HepG2 (cell line): Measurements from ENCODE around the gene CCDC158. TPM values are rescaled to one million over a fixed set of nuclear protein-coding genes. Genes with fewer than 3 reads are reported as not detected.

Source experiments
- EP300 ChIP-seq, 3 experiments: sonication (generic) in 1 of 3; formaldehyde crosslinking in 1 of 3; IDR thresholded peaks; 2 replicates each; pipeline versions ENCODE4 v1.5.1 to v1.6.1; 2011 to 2020; ENCODE audit warnings: low read depth in 2 of 3, low read length in 2 of 3, borderline replicate concordance in 1 of 3, improper control_type of control experiment in 1 of 3, mild to moderate bottlenecking in 1 of 3, missing genetic modification reagents in 1 of 3, moderate library complexity in 1 of 3
- FOXP1 ChIP-seq, 2 experiments: fragments of 450-650 bp in 1 of 2; IDR thresholded peaks; 2 replicates each; pipeline ENCODE4 v1.6.1; 2017 to 2018; ENCODE audit warnings: antibody characterized with exemption in 1 of 2
- GABPA ChIP-seq, 2 experiments: IDR thresholded peaks; 2 replicates each; pipeline ENCODE4 v1.6.1; 2011 to 2016; ENCODE audit warnings: low read depth in 2 of 2, low read length in 1 of 2, missing biosample characterization in 1 of 2, missing genetic modification characterization in 1 of 2
- GATAD2A ChIP-seq: IDR thresholded peaks from 2 replicates; pipeline ENCODE4 v1.6.1; 2016
- HHEX ChIP-seq: IDR thresholded peaks from 2 replicates; pipeline ENCODE4 v1.6.1; 2016; ENCODE audit warnings: control low read depth
- NCOA2 ChIP-seq: sonication (generic); formaldehyde crosslinking; IDR thresholded peaks from 2 replicates; pipeline ENCODE4 v1.8.0; 2022; ENCODE audit warnings: inconsistent platforms
- NFIC ChIP-seq: IDR thresholded peaks from 2 replicates; pipeline ENCODE4 v1.6.1; 2012; ENCODE audit warnings: mild to moderate bottlenecking, low read length, inconsistent platforms
- NR2F6 ChIP-seq, 2 experiments: IDR thresholded peaks; 2 replicates each; pipeline ENCODE4 v1.6.1; 2016; ENCODE audit warnings: antibody characterized with exemption in 1 of 2, mild to moderate bottlenecking in 1 of 2
- PHF5A ChIP-seq: IDR thresholded peaks from one replicate; pipeline ENCODE4 v1.6.1; 2018; ENCODE audit warnings: low read depth, missing genetic modification reagents; ENCODE audit not compliant: unreplicated experiment
- POGZ ChIP-seq: sonication (generic); formaldehyde crosslinking; IDR thresholded peaks from 2 replicates; pipeline ENCODE4 v1.4.0; 2020; ENCODE audit warnings: mild to moderate bottlenecking, missing genetic modification reagents
- RARA ChIP-seq: IDR thresholded peaks from 2 replicates; pipeline ENCODE4 v1.6.1; 2016; ENCODE audit warnings: missing genetic modification reagents, missing compliant biosample characterization
- RXRB ChIP-seq: IDR thresholded peaks from 2 replicates; pipeline ENCODE4 v1.6.1; 2016; ENCODE audit warnings: borderline replicate concordance, missing genetic modification reagents, missing compliant biosample characterization
- SAFB2 ChIP-seq: sonication (generic); formaldehyde crosslinking; IDR thresholded peaks from 2 replicates; pipeline ENCODE4 v1.5.1; 2020; ENCODE audit warnings: missing genetic modification reagents, low read depth, mild to moderate bottlenecking, borderline replicate concordance
- SAP130 ChIP-seq: IDR thresholded peaks from 2 replicates; pipeline ENCODE4 v1.6.1; 2016; ENCODE audit warnings: low read depth
- SOX6 ChIP-seq, 2 experiments: fragments of 450-650 bp in 1 of 2; sonication (generic) in 1 of 2; formaldehyde crosslinking in 1 of 2; IDR thresholded peaks; 2 replicates each; pipeline versions ENCODE4 v1.4.0 to v1.6.1; 2017 to 2020; ENCODE audit warnings: antibody characterized with exemption in 1 of 2, mild to moderate bottlenecking in 1 of 2, missing genetic modification reagents in 1 of 2
- ZNF343 ChIP-seq: sonication (generic); formaldehyde crosslinking; IDR thresholded peaks from 2 replicates; pipeline ENCODE4 v1.4.0; 2020; ENCODE audit warnings: mild to moderate bottlenecking, missing genetic modification reagents
- ZSCAN9 ChIP-seq: IDR thresholded peaks from 2 replicates; pipeline ENCODE4 v1.6.1; 2016; ENCODE audit warnings: borderline replicate concordance
- polyA plus RNA-seq, 8 experiments: library from polyadenylated mRNA; depleted of rRNA in 3 of 8; stranded (reverse) in 7 of 8; unstranded in 1 of 8; fragments of >200 nt; fragmentation: Illumina TruSeq in 4 of 8; extraction: Trizol in 4 of 8; gene quantifications; 2 replicates each; pipeline versions ENCODE4 v1.2.1 to v1.2.3, GENCODE V29; 2011 to 2016; ENCODE audit warnings: low read depth in 4 of 8, missing spikeins in 1 of 8, mixed read lengths in 1 of 8; ENCODE audit not compliant: insufficient read depth in 1 of 8
- total RNA-seq, 5 experiments: library from RNA; depleted of rRNA; stranded (reverse); fragments of >200 nt; fragmentation: Illumina TruSeq; extraction: Trizol; gene quantifications; 2 replicates each; pipeline ENCODE4 v1.2.3, GENCODE V29; 2016; ENCODE audit warnings: low read depth in 1 of 5
- TF ChIP-seq, protein P1 (sequence below): sonication (generic); formaldehyde crosslinking; IDR thresholded peaks from 2 replicates; pipeline ENCODE4 v1.5.0; 2020; ENCODE audit warnings: mild to moderate bottlenecking, missing genetic modification reagents, borderline replicate concordance
- TF ChIP-seq, protein P2 (sequence below): IDR thresholded peaks from 2 replicates; pipeline ENCODE4 v1.6.1; 2016; ENCODE audit warnings: mild to moderate bottlenecking
- TF ChIP-seq, protein P3 (sequence below), 2 experiments: sonication (generic) in 1 of 2; formaldehyde crosslinking in 1 of 2; IDR thresholded peaks; 2 replicates each; pipeline versions ENCODE4 v1.4.0 to v1.6.1; 2016 to 2020; ENCODE audit warnings: borderline replicate concordance in 1 of 2, low read depth in 1 of 2, mild to moderate bottlenecking in 1 of 2, missing genetic modification reagents in 1 of 2

The CCDC158 gene
- total and polyA plus RNA-seq, 2 of the 13 experiments (the other 11 are each of a cell fraction or from before 2014, with no cell fraction given), result not detected

DNA sequence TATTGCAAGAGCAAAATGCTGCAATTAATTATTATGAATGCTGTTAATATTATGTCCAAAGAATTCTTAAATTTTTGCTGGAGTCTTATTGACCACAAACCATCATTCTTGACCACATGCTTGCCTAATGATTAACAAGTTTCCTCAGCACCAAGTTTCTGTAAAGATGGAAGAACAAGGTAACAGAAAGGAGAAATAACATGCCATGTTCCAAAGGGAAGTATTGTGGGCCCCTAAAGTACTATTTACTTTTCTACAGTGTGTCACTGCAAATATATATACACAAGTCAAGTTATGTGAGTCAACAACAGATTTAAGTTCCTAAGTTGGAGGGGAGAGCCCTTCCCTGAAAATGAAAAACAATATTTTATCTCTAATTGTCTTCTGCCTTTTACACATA, 148.9 kb downstream of the CCDC158 start (continued):
- peak; percentile 81 for TF ChIP-seq GATAD2A (CRISPR knock-in tag)
- peak; percentile 38; the same call in 1 of the 2 replicates for TF ChIP-seq NCOA2 (CRISPR knock-in tag)
- TF ChIP-seq SAP130, result 0 out of 2 replicates have a peak, but pooled peaks have one; percentile 50
- peak; percentile 29; the same call in 1 of the 2 replicates for TF ChIP-seq RXRB (CRISPR knock-in tag)
- peak; percentile 53; the same call in 1 of the 2 replicates for TF ChIP-seq NFIC
- no peak for TF ChIP-seq GABPA (IDR thresholded peaks at IDR 0.05; ENCODE audit: low read depth, low read length)
- TF ChIP-seq GABPA (CRISPR knock-in tag; IDR thresholded peaks at IDR 0.05; ENCODE audit: low read depth), result 0 out of 2 replicates have a peak, but pooled peaks have one; percentile 34
- no peak for TF ChIP-seq FOXP1 (IDR thresholded peaks at IDR 0.05)
- peak; percentile 88 for TF ChIP-seq FOXP1 (CRISPR knock-in tag; IDR thresholded peaks at IDR 0.05)
- TF ChIP-seq, protein P1, sequence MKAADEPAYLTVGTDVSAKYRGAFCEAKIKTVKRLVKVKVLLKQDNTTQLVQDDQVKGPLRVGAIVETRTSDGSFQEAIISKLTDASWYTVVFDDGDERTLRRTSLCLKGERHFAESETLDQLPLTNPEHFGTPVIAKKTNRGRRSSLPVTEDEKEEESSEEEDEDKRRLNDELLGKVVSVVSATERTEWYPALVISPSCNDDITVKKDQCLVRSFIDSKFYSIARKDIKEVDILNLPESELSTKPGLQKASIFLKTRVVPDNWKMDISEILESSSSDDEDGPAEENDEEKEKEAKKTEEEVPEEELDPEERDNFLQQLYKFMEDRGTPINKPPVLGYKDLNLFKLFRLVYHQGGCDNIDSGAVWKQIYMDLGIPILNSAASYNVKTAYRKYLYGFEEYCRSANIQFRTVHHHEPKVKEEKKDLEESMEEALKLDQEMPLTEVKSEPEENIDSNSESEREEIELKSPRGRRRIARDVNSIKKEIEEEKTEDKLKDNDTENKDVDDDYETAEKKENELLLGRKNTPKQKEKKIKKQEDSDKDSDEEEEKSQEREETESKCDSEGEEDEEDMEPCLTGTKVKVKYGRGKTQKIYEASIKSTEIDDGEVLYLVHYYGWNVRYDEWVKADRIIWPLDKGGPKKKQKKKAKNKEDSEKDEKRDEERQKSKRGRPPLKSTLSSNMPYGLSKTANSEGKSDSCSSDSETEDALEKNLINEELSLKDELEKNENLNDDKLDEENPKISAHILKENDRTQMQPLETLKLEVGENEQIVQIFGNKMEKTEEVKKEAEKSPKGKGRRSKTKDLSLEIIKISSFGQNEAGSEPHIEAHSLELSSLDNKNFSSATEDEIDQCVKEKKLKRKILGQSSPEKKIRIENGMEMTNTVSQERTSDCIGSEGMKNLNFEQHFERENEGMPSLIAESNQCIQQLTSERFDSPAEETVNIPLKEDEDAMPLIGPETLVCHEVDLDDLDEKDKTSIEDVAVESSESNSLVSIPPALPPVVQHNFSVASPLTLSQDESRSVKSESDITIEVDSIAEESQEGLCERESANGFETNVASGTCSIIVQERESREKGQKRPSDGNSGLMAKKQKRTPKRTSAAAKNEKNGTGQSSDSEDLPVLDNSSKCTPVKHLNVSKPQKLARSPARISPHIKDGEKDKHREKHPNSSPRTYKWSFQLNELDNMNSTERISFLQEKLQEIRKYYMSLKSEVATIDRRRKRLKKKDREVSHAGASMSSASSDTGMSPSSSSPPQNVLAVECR (CRISPR knock-in tag), result no peak
- TF ChIP-seq EP300 (IDR thresholded peaks at IDR 0.05; ENCODE audit: low read depth in 2 of 2, low read length in 2 of 2), result peak in 1 of 2 experiments; percentile 67; a peak in 1 of 4 replicates
- TF ChIP-seq EP300 (CRISPR knock-in tag; IDR thresholded peaks at IDR 0.05; ENCODE audit: borderline replicate concordance), result no peak
- no peak for TF ChIP-seq ZNF343 (CRISPR knock-in tag)
- TF ChIP-seq HHEX (CRISPR knock-in tag), result peak; percentile 70; the same call in 1 of the 2 replicates
- no peak for TF ChIP-seq ZSCAN9 (CRISPR knock-in tag)
- no peak for TF ChIP-seq SAFB2 (CRISPR knock-in tag)
- TF ChIP-seq, protein P2, sequence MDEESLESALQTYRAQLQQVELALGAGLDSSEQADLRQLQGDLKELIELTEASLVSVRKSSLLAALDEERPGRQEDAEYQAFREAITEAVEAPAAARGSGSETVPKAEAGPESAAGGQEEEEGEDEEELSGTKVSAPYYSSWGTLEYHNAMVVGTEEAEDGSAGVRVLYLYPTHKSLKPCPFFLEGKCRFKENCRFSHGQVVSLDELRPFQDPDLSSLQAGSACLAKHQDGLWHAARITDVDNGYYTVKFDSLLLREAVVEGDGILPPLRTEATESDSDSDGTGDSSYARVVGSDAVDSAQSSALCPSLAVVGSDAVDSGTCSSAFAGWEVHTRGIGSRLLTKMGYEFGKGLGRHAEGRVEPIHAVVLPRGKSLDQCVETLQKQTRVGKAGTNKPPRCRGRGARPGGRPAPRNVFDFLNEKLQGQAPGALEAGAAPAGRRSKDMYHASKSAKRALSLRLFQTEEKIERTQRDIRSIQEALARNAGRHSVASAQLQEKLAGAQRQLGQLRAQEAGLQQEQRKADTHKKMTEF (CRISPR knock-in tag), result peak; percentile 51
- TF ChIP-seq, protein P3, sequence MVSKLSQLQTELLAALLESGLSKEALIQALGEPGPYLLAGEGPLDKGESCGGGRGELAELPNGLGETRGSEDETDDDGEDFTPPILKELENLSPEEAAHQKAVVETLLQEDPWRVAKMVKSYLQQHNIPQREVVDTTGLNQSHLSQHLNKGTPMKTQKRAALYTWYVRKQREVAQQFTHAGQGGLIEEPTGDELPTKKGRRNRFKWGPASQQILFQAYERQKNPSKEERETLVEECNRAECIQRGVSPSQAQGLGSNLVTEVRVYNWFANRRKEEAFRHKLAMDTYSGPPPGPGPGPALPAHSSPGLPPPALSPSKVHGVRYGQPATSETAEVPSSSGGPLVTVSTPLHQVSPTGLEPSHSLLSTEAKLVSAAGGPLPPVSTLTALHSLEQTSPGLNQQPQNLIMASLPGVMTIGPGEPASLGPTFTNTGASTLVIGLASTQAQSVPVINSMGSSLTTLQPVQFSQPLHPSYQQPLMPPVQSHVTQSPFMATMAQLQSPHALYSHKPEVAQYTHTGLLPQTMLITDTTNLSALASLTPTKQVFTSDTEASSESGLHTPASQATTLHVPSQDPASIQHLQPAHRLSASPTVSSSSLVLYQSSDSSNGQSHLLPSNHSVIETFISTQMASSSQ (IDR thresholded peaks at IDR 0.05; ENCODE audit: low read depth), result peak; percentile 66
- TF ChIP-seq, protein P3 (CRISPR knock-in tag; IDR thresholded peaks at IDR 0.05; ENCODE audit: borderline replicate concordance), result no peak
- TF ChIP-seq SOX6 (IDR thresholded peaks at IDR 0.05), result no peak
- TF ChIP-seq SOX6 (CRISPR knock-in tag; IDR thresholded peaks at IDR 0.05), result peak; percentile 42; the same call in 1 of the 2 replicates
- TF ChIP-seq POGZ (CRISPR knock-in tag), result peak; percentile 25; the same call in 1 of the 2 replicates
- no peak for TF ChIP-seq PHF5A
- TF ChIP-seq RARA (CRISPR knock-in tag), result peak; percentile 66
- peak; percentile 44 for TF ChIP-seq NR2F6 (IDR thresholded peaks at IDR 0.05)
- TF ChIP-seq NR2F6 (CRISPR knock-in tag; IDR thresholded peaks at IDR 0.05), result no peak
